GM12878 (cell line): ENCODE data around the gene WDR18. TPM values are rescaled to one million over a fixed set of nuclear protein-coding genes. Genes with fewer than 3 reads are reported as not detected.

Experiments
- ATAC-seq: fragments of 200-7000 bp; cut with Tn5 transposase; 3 replicates; pipeline ENCODE4 v1.9.1; 2020; ENCODE audit warnings: mild to moderate bottlenecking, moderate library complexity
- BruUV-seq: library from RNA; stranded (reverse); fragments of 400-500 nt; replicated peaks from 2 replicates; lab custom pipeline; 2021; lab: Mats Ljungman, UMichigan
- CTCF ChIA-PET: fragments of 300-600 bp; sonication (Branson Sonifier 250); formaldehyde crosslinking; extraction: SDS; loops from one replicate; lab custom pipeline; 2021; ENCODE audit warnings: inconsistent platforms; lab: Yijun Ruan, JAX
- POLR2A ChIA-PET: fragments of 350-600 bp; formaldehyde crosslinking; extraction: SDS; loops from one replicate; lab custom pipeline; 2021; ENCODE audit warnings: inconsistent platforms; lab: Charles Lee
- RAD21 ChIA-PET: fragments of 300-600 bp; sonication (Branson Sonifier 250); formaldehyde crosslinking; loops from one replicate; lab custom pipeline; 2023; ENCODE audit warnings: antibody characterized with exemption; ENCODE audit not compliant: unreplicated experiment; lab: Charles Lee
- SMC1A ChIA-PET: fragments of 300-600 bp; sonication (Branson Sonifier 250); formaldehyde crosslinking; loops from one replicate; lab custom pipeline; 2023; ENCODE audit not compliant: unreplicated experiment, uncharacterized antibody; lab: Charles Lee
- DNase-seq: peaks from one replicate; pipeline ENCODE4 v3.0.0-alpha.2; 2011; ENCODE audit warnings: low read depth, low spot score
- FAIRE-seq: peaks from 3 replicates; lab custom pipeline; 2011; peaks lifted over from hg19 to GRCh38; lab: Jason Lieb, UNC
- H2AFZ ChIP-seq: 2 replicates; pipeline ENCODE4 v1.6.0; 2011; ENCODE audit warnings: low read depth, low read length, control low read depth; ENCODE audit not compliant: control insufficient read depth
- H3K27ac ChIP-seq: 2 replicates; pipeline ENCODE4 v1.5.1; 2011; ENCODE audit warnings: control low read depth; ENCODE audit not compliant: control insufficient read depth, insufficient read depth
- H3K27me3 ChIP-seq, 2 experiments: replicated peaks in 1 of 2; 2 replicates each; pipeline versions ENCODE4 v1.6.0 to v1.6.1; 2011; ENCODE audit warnings: low read length in 1 of 2; ENCODE audit not compliant: control insufficient read depth in 2 of 2, insufficient read depth in 2 of 2
- H3K36me3 ChIP-seq, 2 experiments: 2 replicates each; pipeline ENCODE4 v1.5.1; 2011; ENCODE audit warnings: low read length in 1 of 2; ENCODE audit not compliant: control insufficient read depth in 2 of 2, insufficient read depth in 2 of 2
- H3K4me1 ChIP-seq: 2 replicates; pipeline ENCODE4 v1.6.1; 2011; ENCODE audit warnings: mild to moderate bottlenecking, low read length, moderate library complexity, mixed read lengths; ENCODE audit not compliant: control insufficient read depth, insufficient read depth
- H3K4me2 ChIP-seq: 2 replicates; pipeline ENCODE4 v1.6.0; 2011; ENCODE audit warnings: control low read depth; ENCODE audit not compliant: control insufficient read depth, insufficient read depth
- H3K4me3 ChIP-seq: fragments of 200-600 bp; sonication (generic); 2 replicates; pipeline ENCODE4 v1.5.1; 2016
- H3K79me2 ChIP-seq: 2 replicates; pipeline ENCODE4 v1.6.0; 2011; ENCODE audit warnings: low read length; ENCODE audit not compliant: control insufficient read depth, insufficient read depth
- H3K9ac ChIP-seq: 2 replicates; pipeline ENCODE4 v1.8.0; 2011; ENCODE audit warnings: low read length, control low read depth, mixed read lengths; ENCODE audit not compliant: control insufficient read depth, insufficient read depth
- H3K9me3 ChIP-seq: replicated peaks from 3 replicates; pipeline ENCODE4 v1.5.1; 2011; ENCODE audit warnings: mild to moderate bottlenecking, low read length; ENCODE audit not compliant: control insufficient read depth, insufficient read depth
- H4K20me1 ChIP-seq: 2 replicates; pipeline ENCODE4 v1.6.0; 2011; ENCODE audit not compliant: control insufficient read depth, insufficient read depth
- CBFB ChIP-seq: IDR thresholded peaks from 2 replicates; pipeline ENCODE4 v1.6.1; 2016; ENCODE audit warnings: antibody characterized with exemption, low read depth
- CBX5 ChIP-seq: sonication (generic); IDR thresholded peaks from 2 replicates; pipeline ENCODE4 v1.6.1; 2016; ENCODE audit warnings: low read depth, moderate library complexity, mild to moderate bottlenecking, inconsistent platforms
- EP300 ChIP-seq, 2 experiments: fragments of 150-350 bp in 1 of 2; IDR thresholded peaks; 2 replicates each; pipeline ENCODE4 v1.6.1; 2011 to 2012; ENCODE audit warnings: low read depth in 2 of 2, low read length in 2 of 2, borderline replicate concordance in 1 of 2, improper control_type of control experiment in 1 of 2, inconsistent platforms in 1 of 2; ENCODE audit not compliant: control insufficient read depth in 1 of 2
- ESRRA ChIP-seq: IDR thresholded peaks from 2 replicates; pipeline ENCODE4 v1.6.1; 2012; ENCODE audit warnings: mild to moderate bottlenecking, low read length, improper control_type of control experiment
- HDAC6 ChIP-seq: fragments of 200-600 bp; sonication (generic); IDR thresholded peaks from one replicate; pipeline ENCODE4 v1.8.0; 2017; ENCODE audit warnings: antibody characterized with exemption; ENCODE audit not compliant: unreplicated experiment
- HDGF ChIP-seq: fragments of 450-650 bp; IDR thresholded peaks from 2 replicates; pipeline ENCODE4 v1.6.1; 2016; ENCODE audit warnings: antibody characterized with exemption
- KDM1A ChIP-seq: fragments of 200-600 bp; sonication (generic); IDR thresholded peaks from 2 replicates; pipeline ENCODE4 v1.6.1; 2016; ENCODE audit warnings: borderline replicate concordance
- MEF2B ChIP-seq: fragments of 450-650 bp; IDR thresholded peaks from 2 replicates; pipeline ENCODE4 v1.6.1; 2018; ENCODE audit warnings: mild to moderate bottlenecking, moderate library complexity; ENCODE audit not compliant: partially characterized antibody, poor library complexity, severe bottlenecking
- MYB ChIP-seq: fragments of 150-350 bp; IDR thresholded peaks from 2 replicates; pipeline ENCODE4 v1.6.1; 2014; ENCODE audit warnings: mild to moderate bottlenecking, low read depth, low read length, borderline replicate concordance
- NBN ChIP-seq: fragments of 450-650 bp; IDR thresholded peaks from 2 replicates; pipeline ENCODE4 v1.6.1; 2016
- POLR2A ChIP-seq: IDR thresholded peaks from 2 replicates; pipeline ENCODE4 v1.6.1; 2011; ENCODE audit warnings: low read depth, mild to moderate bottlenecking, low read length
- POU2F2 ChIP-seq: IDR thresholded peaks from 3 replicates; pipeline ENCODE4 v1.6.1; 2011; ENCODE audit warnings: low read depth, mild to moderate bottlenecking, low read length, borderline replicate concordance
- RCOR1 ChIP-seq: conservative IDR thresholded peaks from 2 replicates; pipeline ENCODE4 v1.6.1; 2012; ENCODE audit warnings: low read depth, low read length, improper control_type of control experiment
- SREBF2 ChIP-seq: IDR thresholded peaks from 2 replicates; pipeline ENCODE4 v1.6.1; 2012; ENCODE audit warnings: mild to moderate bottlenecking, low read length
- TAF1 ChIP-seq: IDR thresholded peaks from 2 replicates; pipeline ENCODE4 v1.6.1; 2011; ENCODE audit warnings: mild to moderate bottlenecking, low read depth, low read length, borderline replicate concordance
- TCF12 ChIP-seq: IDR thresholded peaks from 2 replicates; pipeline ENCODE4 v1.6.1; 2011; ENCODE audit warnings: low read depth, mild to moderate bottlenecking, low read length
- ZBTB40 ChIP-seq: fragments of 450-650 bp; IDR thresholded peaks from 2 replicates; pipeline ENCODE4 v1.6.1; 2016; ENCODE audit warnings: mild to moderate bottlenecking, moderate library complexity, borderline replicate concordance
- WGBS: methylation state at CpG from one replicate; pipeline ENCODE4 v1.1.6; 2016; ENCODE audit warnings: low lambda C conversion rate; ENCODE audit not compliant: insufficient replicate concordance, insufficient coverage; ENCODE audit errors: missing lambda C conversion rate; 5-methylcytosine and 5-hydroxymethylcytosine counted together
- in situ Hi-C: fragments of 300-500 bp; cut with MboI; formaldehyde crosslinking; loops from 9 replicates; pipeline ENCODE4 v1.14.3; 2018; ENCODE audit warnings: mixed read lengths
- intact Hi-C: fragments of 100-400 bp; cut with micrococcal nuclease; formaldehyde crosslinking; loops from one replicate; pipeline ENCODE4 v1.14.2; 2022; ENCODE audit not compliant: unreplicated experiment
- polyA plus RNA-seq, 11 experiments: library from polyadenylated mRNA; depleted of rRNA in 4 of 11; unstranded in 6 of 11; stranded (reverse) in 5 of 11; fragments of >200 nt; fragmentation: Nextera tagmentation in 4 of 11; fragmentation: Illumina TruSeq in 1 of 11; extraction: Ambion mirVana in 4 of 11; extraction: Trizol in 1 of 11; gene quantifications; 1 replicate in 1 of 11; 2 replicates in 10 of 11; pipeline versions ENCODE4 v1.2.1 to v1.2.3, GENCODE V29; 2011 to 2016; ENCODE audit warnings: inconsistent platforms in 2 of 11, missing spikeins in 2 of 11, low read depth in 1 of 11
- total RNA-seq, 4 experiments: library from RNA; depleted of rRNA in 3 of 4; stranded (reverse); fragments of >200 nt in 3 of 4; fragmentation: Illumina TruSeq in 1 of 4; extraction: Trizol in 1 of 4; gene quantifications; 2 replicates each; pipeline versions ENCODE4 v1.2.1 to v1.2.3, GENCODE V29; 2013 to 2021

The WDR18 gene
- total and polyA plus RNA-seq, 10 of the 15 experiments (the other 5 are each of a cell fraction or from before 2014, with no cell fraction given) = 3.0 to 206 (median 62.3) TPM

- Histone ChIP-seq H4K20me1 (no peaks in the 10 kb centered on the region), H2AFZ (peak overlapping the region; percentile 62), H3K9ac (no peak overlapping the region), H3K4me2 (peak overlapping the region; percentile 64), H3K36me3 (no peaks in the 10 kb centered on the region), H3K27ac (no peak overlapping the region), H3K27me3 (no peaks in the 10 kb centered on the region), H3K79me2 (peaks cover 11% of the 10 kb centered on the region), H3K9me3 (no peaks in the 10 kb centered on the region), H3K4me3 (peak overlapping the region; percentile 50; the same call in 1 of the 2 replicates), H3K4me1 (peaks cover 22% of the 10 kb centered on the region)
- RAD21 ChIA-PET = interaction anchor here (0.8 to 8.0 kb wide), 7 partner anchors 17 to 119 kb away, joined by 3 to 95 read pairs (median 4); no protein-coding TSS in a partner anchor
- WGBS = under 1% methylated on average over 46 of the region's 46 CpGs
- in situ Hi-C loops = loop anchor here (5.0 kb wide), 1 partner anchor 60 kb away; no protein-coding TSS in a partner anchor
- POLR2A ChIA-PET = interaction anchor here (0.6 to 4.1 kb wide), 3 partner anchors 17 to 120 kb away, joined by 4 to 34 read pairs (median 4); no protein-coding TSS in a partner anchor
- intact Hi-C loops = loop anchor here (1.0 kb wide), 1 partner anchor 61 kb away; no protein-coding TSS in a partner anchor
- no peak for DNase-seq
- no TSS peak for BruUV-seq
- peak; percentile 90 for ATAC-seq
- SMC1A ChIA-PET = interaction anchor here (1.4 to 5.0 kb wide), 5 partner anchors 35 to 119 kb away, joined by 3 to 119 read pairs (median 6); no protein-coding TSS in a partner anchor
- no peak for FAIRE-seq
- CTCF ChIA-PET = interaction anchor here (0.7 to 5.7 kb wide), 11 partner anchors 12 to 210 kb away, joined by 3 to 150 read pairs (median 5); partner anchors contain the start of gene GPX4
- TF ChIP-seq CBFB (no peak), ESRRA (no peak), TAF1 (no peak), HDGF (no peak), HDAC6 (no peak), CBX5 (no peak), MEF2B (peak; percentile 35), TCF12 (0 out of 2 replicates have a peak, but pooled peaks have one; percentile 31), KDM1A (no peak), SREBF2 (no peak), MYB (no peak), POLR2A (no peak), POU2F2 (peak; percentile 52; the same call in 1 of the 3 replicates), NBN (no peak), RCOR1 (no peak), EP300 (IDR thresholded peaks at IDR 0.05; ENCODE audit: borderline replicate concordance in 1 of 2, control insufficient read depth in 1 of 2, low read depth in 2 of 2, low read length in 2 of 2) (no peak), ZBTB40 (no peak)
These were observed 1.5 kb upstream of the WDR18 start for GRCh38 chr19:982567-983170.
